Dermis blood vessel endothelial cell (primary cell): ENCODE measurements around the gene SCUBE1. TPM values are rescaled to one million over a fixed set of nuclear protein-coding genes. Genes with fewer than 3 reads are reported as not detected.
A peak's percentile ranks its signal among the peaks of the same experiment; 100 is the strongest.

Source experiments
- DNase-seq: peaks from one replicate; pipeline ENCODE4 v3.0.0; 2010
- total RNA-seq: library from RNA; depleted of rRNA; stranded (reverse); fragments of >200 nt; gene quantifications from 2 replicates; pipeline ENCODE4 v1.2.3, GENCODE V29; 2014

The SCUBE1 gene
- total RNA-seq, 1 donor from 2014 or later: not detected

- DNase-seq: no peak
Observed at GRCh38 chr22:43171607-43172006, 171.6 kb downstream of the SCUBE1 start.

GRCh38 chr22:43171019-43171491, 172.1 kb downstream of the SCUBE1 start:
- no peak for DNase-seq

DNA sequence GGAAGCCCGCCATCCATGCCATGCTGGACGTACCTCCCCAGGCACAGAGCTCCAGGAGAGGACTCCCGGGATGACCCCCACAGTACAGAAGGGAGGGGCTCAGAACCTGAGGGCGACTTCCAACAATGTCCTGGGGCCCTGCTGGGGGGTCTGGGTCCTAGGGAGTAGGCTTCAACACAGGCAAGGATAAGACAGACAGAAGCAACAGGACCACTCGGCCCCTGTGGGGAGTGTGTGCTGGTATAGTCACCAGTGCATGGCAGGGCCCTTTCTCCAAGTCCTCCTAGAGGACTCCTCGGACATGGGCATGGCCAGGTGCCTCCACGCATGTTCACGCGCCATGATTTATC, 173.1 kb downstream of the SCUBE1 start:
- DNase-seq: no peak

DNA sequence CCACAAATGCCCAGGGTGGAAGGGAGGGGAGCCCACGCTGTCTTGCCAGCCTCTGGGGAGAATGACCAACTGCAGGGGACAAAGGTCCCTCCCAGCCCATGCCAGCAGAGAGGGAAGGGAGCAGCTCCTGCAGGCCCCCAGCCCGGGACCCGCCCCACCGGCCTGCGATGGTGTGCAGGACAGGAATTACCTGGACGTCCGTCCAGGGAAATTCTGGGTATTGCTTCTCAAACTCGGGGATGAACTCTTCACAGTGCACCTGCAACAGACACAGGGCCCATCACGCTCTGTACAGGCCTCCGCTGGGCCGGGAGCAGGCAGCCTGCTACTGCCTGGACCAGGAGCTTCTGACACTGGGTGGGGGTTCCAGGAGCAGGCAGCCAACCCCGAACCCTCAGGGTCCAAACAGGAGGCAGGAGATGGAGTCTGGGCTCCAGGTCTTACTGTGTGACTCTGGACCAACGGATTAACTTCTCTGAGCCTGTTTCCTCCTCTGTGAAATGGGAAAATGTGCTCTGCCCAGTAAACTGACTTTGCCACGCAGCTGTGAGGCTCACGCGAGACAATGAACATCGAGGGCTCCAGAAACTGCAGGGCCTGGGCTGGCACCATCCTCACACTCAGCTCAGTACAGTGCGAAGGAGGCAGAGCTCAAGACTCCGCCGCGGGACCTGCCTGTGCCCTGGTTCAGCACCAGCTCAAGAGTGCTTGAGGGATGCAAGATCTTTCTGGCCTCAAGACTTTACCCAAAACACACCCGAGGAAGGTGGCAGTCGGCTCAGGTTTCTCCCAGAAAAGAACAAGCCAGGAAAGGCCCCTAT, 173.7 kb downstream of the SCUBE1 start:
- DNase-seq: no peak

- DNase-seq: no peak
Observed at GRCh38 chr22:43168471-43169309, 174.5 kb downstream of the SCUBE1 start.

DNA sequence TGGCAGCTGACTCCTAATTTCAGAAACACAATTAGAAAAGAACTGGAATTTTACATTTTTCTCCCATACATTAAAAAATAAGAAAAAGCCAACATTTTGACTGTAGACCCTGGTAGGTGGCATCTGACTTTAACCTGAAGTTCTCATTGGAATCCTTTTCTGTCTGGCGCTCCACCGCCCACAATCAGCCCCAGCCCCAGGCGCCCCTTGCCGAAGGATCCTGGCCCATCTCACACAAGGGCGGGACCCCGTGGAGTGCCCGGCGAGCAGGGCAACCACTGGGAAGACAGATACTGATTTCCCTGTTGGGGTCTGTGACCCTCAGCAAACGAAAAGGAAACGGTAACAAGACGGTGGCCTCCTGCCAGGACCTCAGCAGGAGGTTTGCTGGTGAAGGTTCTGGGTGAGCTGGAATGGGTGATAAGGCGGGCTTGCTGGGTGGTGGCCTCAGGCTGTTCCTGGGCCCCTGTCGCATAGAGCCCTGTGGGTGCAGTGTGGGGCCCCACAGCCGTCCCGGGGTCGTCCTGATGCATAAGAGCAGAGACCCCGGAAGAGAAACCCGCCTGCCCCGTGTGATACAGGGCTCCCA, 176.1 kb downstream of the SCUBE1 start:
- DNase-seq: no peak

DNA sequence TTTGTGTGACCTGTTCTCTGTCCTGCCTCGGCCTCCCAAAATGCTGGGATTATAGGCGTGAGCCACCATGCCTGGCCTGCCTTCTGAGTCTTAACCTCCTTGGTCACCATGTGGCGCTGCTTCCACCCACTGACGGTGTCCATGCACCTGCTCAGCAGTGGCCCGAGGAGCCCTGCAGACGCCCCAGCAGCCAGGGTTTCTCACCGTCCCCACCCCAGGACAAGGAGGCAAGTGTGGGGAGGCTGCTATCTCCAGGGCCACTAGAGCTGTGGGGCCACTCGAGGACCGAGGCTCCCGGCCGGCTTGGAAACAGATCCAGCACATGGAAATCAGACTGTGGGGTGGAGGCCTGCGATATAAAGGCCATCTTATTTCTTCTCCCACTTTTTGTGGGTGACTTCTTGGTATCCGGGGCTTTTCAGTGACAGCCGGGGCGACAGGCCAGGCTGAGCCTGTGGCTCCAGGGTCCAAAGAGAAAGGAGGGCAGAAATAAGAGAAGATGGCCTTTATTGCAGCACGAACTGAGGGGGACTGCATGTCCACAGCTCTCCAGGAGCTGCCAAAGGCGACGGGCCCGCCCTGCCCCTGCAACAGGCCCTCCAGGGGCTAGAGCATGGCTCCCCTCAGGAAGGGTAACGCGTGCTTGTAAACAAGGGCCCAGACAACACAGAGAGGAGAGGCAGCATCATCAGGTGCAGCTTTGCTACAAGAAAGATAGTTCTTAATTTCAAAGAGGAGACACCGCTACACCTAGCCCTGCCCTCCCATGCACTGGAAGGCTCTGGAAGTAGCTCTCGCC, 176.8 kb downstream of the SCUBE1 start:
- no peak for DNase-seq

- DNase-seq: peak; percentile 26
Observed at GRCh38 chr22:43164636-43165035, 178.5 kb downstream of the SCUBE1 start.

- DNase-seq: no peak
Observed at GRCh38 chr22:43163241-43163795, 179.9 kb downstream of the SCUBE1 start.

- DNase-seq: no peak
Observed at GRCh38 chr22:43162412-43163150, 180.6 kb downstream of the SCUBE1 start.

DNA sequence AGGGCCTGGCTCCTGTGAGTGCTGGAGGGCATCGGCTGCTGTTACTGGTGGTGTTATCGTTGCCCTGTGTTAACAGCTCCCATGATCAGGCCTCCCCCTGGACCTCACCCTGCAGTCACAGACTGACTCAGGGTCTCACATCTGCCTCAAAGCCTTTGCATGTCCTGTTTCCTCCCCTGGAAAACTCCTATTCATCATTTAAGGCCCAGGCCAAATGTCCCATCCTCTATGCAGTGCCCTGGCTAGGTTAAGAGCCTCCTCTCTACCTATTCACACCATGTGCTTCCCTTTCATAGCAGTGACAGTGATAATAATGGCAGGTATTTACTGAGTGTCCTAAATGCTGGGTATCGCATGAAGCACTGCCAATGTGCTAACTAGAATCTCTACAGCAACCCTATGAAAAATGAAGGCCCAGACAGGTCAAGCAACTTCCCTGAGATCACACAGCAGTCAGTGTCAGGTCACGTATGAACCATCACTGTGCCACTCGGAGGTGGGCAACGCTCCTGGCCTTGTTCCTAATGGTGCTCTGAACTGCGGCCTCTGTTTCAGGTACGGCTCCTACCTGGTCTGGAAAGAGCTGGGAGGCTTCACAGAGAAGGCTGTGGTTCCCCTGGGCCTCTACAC, 182.6 kb downstream of the SCUBE1 start:
- DNase-seq: no peak

- DNase-seq: peak; percentile 37
Observed at GRCh38 chr22:43159484-43160178, 183.5 kb downstream of the SCUBE1 start.

GRCh38 chr22:43158778-43159483, 184.2 kb downstream of the SCUBE1 start:
- DNase-seq: no peak

DNA sequence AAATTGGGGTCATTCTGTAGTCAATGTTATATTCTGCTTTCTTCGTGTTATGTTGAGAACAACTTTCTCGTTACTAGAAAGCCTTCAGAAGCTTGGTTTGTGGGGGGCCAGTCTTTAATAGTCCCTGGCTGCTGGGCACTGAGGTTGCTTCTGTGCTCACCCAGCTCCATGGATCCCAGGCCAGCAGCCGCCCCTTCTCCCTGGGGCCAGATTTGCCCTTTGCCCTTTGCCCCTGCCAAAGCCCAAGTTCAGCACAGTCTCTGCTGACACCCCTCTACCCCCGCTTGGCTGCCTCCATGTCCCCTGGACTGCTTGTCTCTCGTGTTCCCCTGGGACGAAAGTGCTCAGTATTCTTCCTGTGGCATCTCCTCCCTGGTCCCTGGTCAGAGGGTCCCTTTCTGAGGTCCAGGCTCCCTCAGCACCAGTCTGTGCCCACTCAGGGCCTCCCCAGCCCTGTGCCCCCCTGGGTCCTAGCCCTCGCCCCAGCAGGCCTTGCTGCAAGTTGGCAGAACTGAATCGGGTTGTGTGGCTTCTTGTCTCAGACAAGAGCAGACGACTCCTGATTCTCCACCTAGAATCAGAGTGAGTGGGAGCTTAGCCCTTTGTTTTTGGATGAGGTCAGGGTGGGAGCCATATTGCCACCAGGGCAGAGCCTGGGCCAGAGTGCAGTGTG, 185.2 kb downstream of the SCUBE1 start:
- DNase-seq: no peak

- no peak for DNase-seq
Observed at GRCh38 chr22:43156413-43156812, 186.8 kb downstream of the SCUBE1 start.

GRCh38 chr22:43155789-43156188, 187.4 kb downstream of the SCUBE1 start:
- DNase-seq: no peak

- no peak for DNase-seq
Observed at GRCh38 chr22:43154887-43155536, 188.2 kb downstream of the SCUBE1 start.

- no peak for DNase-seq
Observed at GRCh38 chr22:43153899-43154298, 189.3 kb downstream of the SCUBE1 start.
